Skeletal muscle tissue (tissue), 4 donors: ENCODE measurements around the gene GPATCH1. TPM values are rescaled to one million over a fixed set of nuclear protein-coding genes. Genes with fewer than 3 reads are reported as not detected.
"Not testable (repeated sequence)": the region's sequence is repeated elsewhere in the genome, so short reads cannot be mapped to it uniquely, and the experiment has no call there.

Experiments used
- H3K27ac ChIP-seq: one replicate; pipeline ENCODE4 v1.7.0; 2013; ENCODE audit warnings: mild to moderate bottlenecking, low read depth, low read length, inconsistent platforms
- H3K27me3 ChIP-seq, 3 donors: one replicate each; pipeline ENCODE4 v1.7.0; 2013; ENCODE audit warnings: low read length in 3 of 3; ENCODE audit not compliant: control insufficient read depth in 3 of 3, insufficient read depth in 3 of 3
- H3K36me3 ChIP-seq, 3 donors: one replicate each; pipeline ENCODE4 v1.7.0; 2013; ENCODE audit warnings: low read length in 3 of 3; ENCODE audit not compliant: control insufficient read depth in 3 of 3, insufficient read depth in 3 of 3
- H3K4me1 ChIP-seq, 3 donors: one replicate each; pipeline ENCODE4 v1.7.0; 2013; ENCODE audit warnings: low read length in 3 of 3, mild to moderate bottlenecking in 3 of 3; ENCODE audit not compliant: control insufficient read depth in 3 of 3, insufficient read depth in 3 of 3
- H3K4me3 ChIP-seq, 3 donors: one replicate each; pipeline ENCODE4 v1.7.0; 2013; ENCODE audit warnings: low read length in 3 of 3
- H3K9ac ChIP-seq, 3 donors: one replicate each; pipeline ENCODE4 v1.7.0; 2013; ENCODE audit warnings: low read length in 3 of 3, mild to moderate bottlenecking in 3 of 3, moderate library complexity in 2 of 3, low read depth in 1 of 3
- H3K9me3 ChIP-seq, 3 donors: one replicate each; pipeline ENCODE4 v1.7.0; 2013; ENCODE audit warnings: low read length in 3 of 3; ENCODE audit not compliant: control insufficient read depth in 3 of 3
- total RNA-seq: library from RNA; depleted of rRNA; stranded (reverse); fragments of >200 nt; gene quantifications from one replicate; pipeline ENCODE4 v1.2.3, GENCODE V29; 2014
- donor health status: Osteomylitis.

Gene GPATCH1
- total RNA-seq, 1 donor from 2014 or later: 6.3 TPM

- not testable (repeated sequence) for H3K36me3 ChIP-seq, H3K4me3 ChIP-seq, H3K4me1 ChIP-seq, H3K27ac ChIP-seq, H3K9ac ChIP-seq, H3K9me3 ChIP-seq, H3K27me3 ChIP-seq
Measured at GRCh38 chr19:33041828-33042160, 39.2 kb upstream of the GPATCH1 start.

GRCh38 chr19:33047422-33047821, 33.6 kb upstream of the GPATCH1 start:
- no peaks in the 10 kb centered on the region for H3K9me3 ChIP-seq
- no peak overlapping the region for H3K27ac ChIP-seq
- H3K36me3 ChIP-seq: no peaks in the 10 kb centered on the region
- H3K27me3 ChIP-seq: no peaks in the 10 kb centered on the region
- no peak overlapping the region for H3K9ac ChIP-seq
- no peaks in the 10 kb centered on the region for H3K4me1 ChIP-seq
- no peak overlapping the region for H3K4me3 ChIP-seq

GRCh38 chr19:33048806-33049676, 31.9 kb upstream of the GPATCH1 start:
- no peak overlapping the region for H3K9ac ChIP-seq
- H3K4me3 ChIP-seq: no peak overlapping the region
- H3K27ac ChIP-seq: no peak overlapping the region
- H3K36me3 ChIP-seq: no peaks in the 10 kb centered on the region
- H3K4me1 ChIP-seq: no peaks in the 10 kb centered on the region
- H3K9me3 ChIP-seq: no peaks in the 10 kb centered on the region
- H3K27me3 ChIP-seq: no peaks in the 10 kb centered on the region

- no peak overlapping the region for H3K27ac ChIP-seq
- H3K4me3 ChIP-seq: no peak overlapping the region
- no peaks in the 10 kb centered on the region for H3K27me3 ChIP-seq
- no peaks in the 10 kb centered on the region for H3K9me3 ChIP-seq
- no peak overlapping the region for H3K9ac ChIP-seq
- H3K36me3 ChIP-seq: no peaks in the 10 kb centered on the region
- no peaks in the 10 kb centered on the region for H3K4me1 ChIP-seq
Measured at GRCh38 chr19:33050110-33050509, 30.9 kb upstream of the GPATCH1 start.

GRCh38 chr19:33052352-33052972, 28.5 kb upstream of the GPATCH1 start:
- Histone ChIP-seq H3K9me3 (no peaks in the 10 kb centered on the region), H3K4me3 (no peak overlapping the region), H3K9ac (no peak overlapping the region), H3K36me3 (no peaks in the 10 kb centered on the region), H3K27me3 (no peaks in the 10 kb centered on the region), H3K27ac (no peak overlapping the region), H3K4me1 (no peaks in the 10 kb centered on the region)

GRCh38 chr19:33054623-33055022, 26.4 kb upstream of the GPATCH1 start:
- peaks cover 0 to 2% (median under 1%) of the 10 kb centered on the region in 3 donors for H3K27me3 ChIP-seq
- no peaks in the 10 kb centered on the region for H3K36me3 ChIP-seq
- H3K4me3 ChIP-seq: no peak overlapping the region
- no peaks in the 10 kb centered on the region for H3K4me1 ChIP-seq
- H3K27ac ChIP-seq: no peak overlapping the region
- no peaks in the 10 kb centered on the region for H3K9me3 ChIP-seq
- H3K9ac ChIP-seq: no peak overlapping the region

- peaks cover 2 to 6% (median 3%) of the 10 kb centered on the region in 3 donors for H3K27me3 ChIP-seq
- H3K9ac ChIP-seq: no peak overlapping the region
- no peaks in the 10 kb centered on the region for H3K36me3 ChIP-seq
- H3K27ac ChIP-seq: no peak overlapping the region
- H3K4me1 ChIP-seq: no peaks in the 10 kb centered on the region
- H3K4me3 ChIP-seq: no peak overlapping the region
- no peaks in the 10 kb centered on the region for H3K9me3 ChIP-seq
Measured at GRCh38 chr19:33055718-33056117, 25.3 kb upstream of the GPATCH1 start.

- no peak overlapping the region for H3K27ac ChIP-seq
- no peaks in the 10 kb centered on the region for H3K36me3 ChIP-seq
- H3K4me3 ChIP-seq: no peak overlapping the region
- H3K9me3 ChIP-seq: no peaks in the 10 kb centered on the region
- peaks cover 0 to 3% (median 0%) of the 10 kb centered on the region in 3 donors for H3K4me1 ChIP-seq
- H3K27me3 ChIP-seq: peaks cover 22 to 28% (median 27%) of the 10 kb centered on the region in 3 donors
- no peak overlapping the region for H3K9ac ChIP-seq
Measured at GRCh38 chr19:33060586-33060985, 20.4 kb upstream of the GPATCH1 start.

GRCh38 chr19:33062902-33063301, 18.1 kb upstream of the GPATCH1 start:
- no peak overlapping the region for H3K9ac ChIP-seq
- H3K27ac ChIP-seq: no peak overlapping the region
- no peaks in the 10 kb centered on the region for H3K9me3 ChIP-seq
- peaks cover 0 to 3% (median 0%) of the 10 kb centered on the region in 3 donors for H3K4me1 ChIP-seq
- H3K4me3 ChIP-seq: no peak overlapping the region
- no peaks in the 10 kb centered on the region for H3K36me3 ChIP-seq
- H3K27me3 ChIP-seq: peaks cover 22 to 28% (median 27%) of the 10 kb centered on the region in 3 donors

- Histone ChIP-seq H3K4me1 (peaks cover 0 to 3% (median 0%) of the 10 kb centered on the region in 3 donors), H3K27me3 (peaks cover 22 to 28% (median 25%) of the 10 kb centered on the region in 3 donors), H3K9me3 (no peaks in the 10 kb centered on the region), H3K36me3 (no peaks in the 10 kb centered on the region), H3K27ac (no peak overlapping the region), H3K9ac (no peak overlapping the region), H3K4me3 (no peak overlapping the region)
Measured at GRCh38 chr19:33063356-33063752, 17.6 kb upstream of the GPATCH1 start.
